GM12873 (cell line): ENCODE results near the gene RELL1.

Source experiments
- CTCF ChIP-seq: IDR thresholded peaks from 2 replicates; pipeline ENCODE4 v1.5.1; 2012; ENCODE audit warnings: low read depth, mild to moderate bottlenecking, moderate library complexity, low read length, control low read depth; ENCODE audit not compliant: insufficient read depth; ENCODE audit errors: missing control alignments

The RELL1 gene

GRCh38 chr4:37597034-37597433, 89.1 kb downstream of the RELL1 start:
- no peak for TF ChIP-seq CTCF

GRCh38 chr4:37595875-37596680, 90.1 kb downstream of the RELL1 start:
- TF ChIP-seq CTCF, result no peak

- no peak for TF ChIP-seq CTCF
Observed at GRCh38 chr4:37594099-37594498, 92.1 kb downstream of the RELL1 start.

GRCh38 chr4:37591349-37591748, 94.8 kb downstream of the RELL1 start:
- TF ChIP-seq CTCF, result no peak

GRCh38 chr4:37590016-37590415, 96.2 kb downstream of the RELL1 start:
- no peak for TF ChIP-seq CTCF

- TF ChIP-seq CTCF, result no peak
Observed at GRCh38 chr4:37588150-37588549, 98.0 kb downstream of the RELL1 start.

- no peak for TF ChIP-seq CTCF
Observed at GRCh38 chr4:37586194-37586593, 100.0 kb downstream of the RELL1 start.
